HG03280 (cell line): ENCODE data around the gene PGAP1.

Source experiments
- ATAC-seq: cut with Tn5 transposase; IDR thresholded peaks from one replicate; pipeline ENCODE4 v1.9.1; 2021; ENCODE audit warnings: mild to moderate bottlenecking, moderate library complexity; ENCODE audit not compliant: unreplicated experiment

The PGAP1 gene

GRCh38 chr2:196926562-196927375 is at the start of gene PGAP1:
TSS of gene PGAP1 (minus strand) at chr2:196926707. CDS start at chr2:196926616, 91 bp downstream.
- peak; percentile 93 for ATAC-seq

- ATAC-seq: no peak
These were observed 48.5 kb upstream of the PGAP1 start for GRCh38 chr2:196974970-196975369.

- no peak for ATAC-seq
These were observed 45.2 kb upstream of the PGAP1 start for GRCh38 chr2:196971574-196972279.

GRCh38 chr2:196970099-196970498 is 43.6 kb upstream of the PGAP1 start:
- no peak for ATAC-seq

GRCh38 chr2:196968516-196968915 is 42.0 kb upstream of the PGAP1 start:
- ATAC-seq: no peak

GRCh38 chr2:196967775-196968174 is 41.3 kb upstream of the PGAP1 start:
- ATAC-seq: no peak

- no peak for ATAC-seq
These were observed 40.6 kb upstream of the PGAP1 start for GRCh38 chr2:196967116-196967515.

GRCh38 chr2:196966061-196966460 is 39.6 kb upstream of the PGAP1 start:
- no peak for ATAC-seq

GRCh38 chr2:196965651-196966050 is 39.1 kb upstream of the PGAP1 start:
- ATAC-seq: no peak

GRCh38 chr2:196963961-196964360 is 37.5 kb upstream of the PGAP1 start:
- no peak for ATAC-seq

- no peak for ATAC-seq
These were observed 36.5 kb upstream of the PGAP1 start for GRCh38 chr2:196963043-196963442.

GRCh38 chr2:196962325-196962724 is 35.8 kb upstream of the PGAP1 start:
- ATAC-seq: no peak

GRCh38 chr2:196961889-196962288 is 35.4 kb upstream of the PGAP1 start:
- ATAC-seq: peak; percentile 99

- ATAC-seq: no peak
These were observed 33.3 kb upstream of the PGAP1 start for GRCh38 chr2:196959734-196960338.

GRCh38 chr2:196959281-196959680 is 32.8 kb upstream of the PGAP1 start:
- no peak for ATAC-seq

- ATAC-seq: no peak
These were observed 31.5 kb upstream of the PGAP1 start for GRCh38 chr2:196957881-196958525.

GRCh38 chr2:196957442-196957841 is 30.9 kb upstream of the PGAP1 start:
- ATAC-seq: no peak

GRCh38 chr2:196956069-196956468 is 29.6 kb upstream of the PGAP1 start:
- no peak for ATAC-seq

- no peak for ATAC-seq
These were observed 28.5 kb upstream of the PGAP1 start for GRCh38 chr2:196955036-196955435.

- ATAC-seq: no peak
These were observed 27.5 kb upstream of the PGAP1 start for GRCh38 chr2:196954001-196954400.

- ATAC-seq: no peak
These were observed 26.4 kb upstream of the PGAP1 start for GRCh38 chr2:196952936-196953335.
